ENCODE data around the gene FNDC5.

DNA sequence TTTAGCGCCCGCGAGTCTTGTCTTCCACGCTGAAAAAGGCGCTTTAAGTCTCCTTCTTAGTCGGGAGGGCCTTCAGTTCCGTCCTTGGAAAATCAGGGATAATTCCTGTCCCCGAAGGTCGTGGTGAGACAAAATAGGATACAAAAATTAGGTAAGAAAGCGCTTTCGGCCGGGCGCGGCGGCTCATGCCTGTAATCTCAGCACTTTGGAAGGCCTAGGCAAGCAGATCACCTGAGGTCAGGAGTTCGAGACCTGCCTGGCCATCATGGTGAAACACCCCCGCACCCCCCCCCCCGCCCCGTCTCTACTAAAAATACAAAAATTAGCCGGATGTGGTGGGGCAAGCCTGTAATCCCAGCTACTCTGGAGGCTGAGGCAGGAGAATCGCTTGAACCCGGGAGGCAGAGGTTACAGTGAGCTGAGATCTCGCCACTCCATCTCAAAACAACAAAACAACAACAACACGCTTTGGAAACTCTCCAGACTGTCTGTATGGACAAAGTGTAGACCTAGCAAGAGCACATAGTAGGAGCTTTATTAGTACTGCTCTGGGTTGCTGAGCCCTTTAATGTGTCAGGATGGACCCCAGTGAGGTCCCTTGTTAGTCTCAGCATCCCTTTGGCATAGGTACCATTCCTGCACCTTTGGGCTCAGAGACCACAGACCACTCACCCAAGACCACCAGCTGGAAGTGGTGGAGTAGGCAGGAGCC lies 31.3 kb upstream of the FNDC5 start:
- no peak for TF ChIP-seq EZH2 (IDR thresholded peaks at IDR 0.05; ENCODE audit: low read length)
- TF ChIP-seq, protein P1, sequence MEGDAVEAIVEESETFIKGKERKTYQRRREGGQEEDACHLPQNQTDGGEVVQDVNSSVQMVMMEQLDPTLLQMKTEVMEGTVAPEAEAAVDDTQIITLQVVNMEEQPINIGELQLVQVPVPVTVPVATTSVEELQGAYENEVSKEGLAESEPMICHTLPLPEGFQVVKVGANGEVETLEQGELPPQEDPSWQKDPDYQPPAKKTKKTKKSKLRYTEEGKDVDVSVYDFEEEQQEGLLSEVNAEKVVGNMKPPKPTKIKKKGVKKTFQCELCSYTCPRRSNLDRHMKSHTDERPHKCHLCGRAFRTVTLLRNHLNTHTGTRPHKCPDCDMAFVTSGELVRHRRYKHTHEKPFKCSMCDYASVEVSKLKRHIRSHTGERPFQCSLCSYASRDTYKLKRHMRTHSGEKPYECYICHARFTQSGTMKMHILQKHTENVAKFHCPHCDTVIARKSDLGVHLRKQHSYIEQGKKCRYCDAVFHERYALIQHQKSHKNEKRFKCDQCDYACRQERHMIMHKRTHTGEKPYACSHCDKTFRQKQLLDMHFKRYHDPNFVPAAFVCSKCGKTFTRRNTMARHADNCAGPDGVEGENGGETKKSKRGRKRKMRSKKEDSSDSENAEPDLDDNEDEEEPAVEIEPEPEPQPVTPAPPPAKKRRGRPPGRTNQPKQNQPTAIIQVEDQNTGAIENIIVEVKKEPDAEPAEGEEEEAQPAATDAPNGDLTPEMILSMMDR (optimal IDR thresholded peaks at IDR 0.05 in 1 of 3, IDR thresholded peaks at IDR 0.05 in 1 of 3, conservative IDR thresholded peaks at IDR 0.05 in 1 of 3; ENCODE audit: extremely low read depth in 1 of 3, insufficient read depth in 2 of 3, low read length in 3 of 3) = no peak

All from keratinocyte (primary cell).